Stimulated activated CD8-positive, alpha-beta memory T cell treated with anti-CD3 and anti-CD28 coated beads, Interleukin-15, amount 100 ng/mL, for 24 hours (primary cell): ENCODE measurements around the gene QSOX2.
"Not testable (repeated sequence)": the region's sequence is repeated elsewhere in the genome, so short reads cannot be mapped to it uniquely, and the experiment has no call there.

Source experiments
- DNase-seq: peaks from one replicate; pipeline ENCODE4 v3.0.0-alpha.2; 2020; ENCODE audit warnings: low read depth

QSOX2 gene

DNA sequence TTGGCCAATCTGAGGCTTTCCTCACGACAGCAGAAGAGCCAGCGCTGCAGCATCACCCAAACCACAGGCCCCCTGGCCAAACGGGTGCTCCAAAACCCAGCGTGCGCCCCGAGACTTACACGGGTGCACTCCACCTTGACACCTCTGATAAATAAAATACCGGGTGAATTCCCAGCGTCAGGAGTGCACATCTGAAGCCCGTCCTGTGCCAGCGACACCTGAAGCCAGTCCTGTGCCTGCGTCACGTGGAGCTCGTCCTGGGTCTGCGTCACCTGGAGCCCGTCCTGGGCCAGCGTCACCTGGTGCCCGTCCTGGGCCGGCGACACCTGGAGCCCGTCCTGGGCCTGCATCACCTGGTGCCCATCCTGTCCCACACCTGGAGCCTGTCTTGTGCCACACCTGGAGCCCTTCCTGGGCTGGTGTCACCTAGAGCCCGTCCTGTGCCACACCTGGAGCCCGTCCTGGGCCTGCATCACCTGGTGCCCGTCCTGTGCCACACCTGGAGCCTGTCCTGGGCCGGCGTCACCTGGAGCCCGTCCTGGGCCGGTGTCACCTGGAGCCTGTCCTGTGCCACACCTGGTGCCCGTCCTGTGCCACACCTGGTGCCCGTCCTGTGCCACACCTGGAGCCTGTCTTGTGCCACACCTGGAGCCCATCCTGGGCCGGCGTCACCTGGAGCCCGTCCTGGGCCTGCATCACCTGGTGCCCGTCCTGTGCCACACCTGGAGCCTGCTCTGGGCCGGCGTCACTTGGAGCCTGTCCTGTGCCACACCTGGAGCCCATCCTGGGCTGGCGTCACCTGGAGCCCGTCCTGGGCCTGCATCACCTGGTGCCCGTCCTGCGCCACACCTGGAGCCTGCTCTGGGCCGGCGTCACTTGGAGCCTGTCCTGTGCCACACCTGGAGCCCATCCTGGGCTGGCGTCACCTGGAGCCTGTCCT, 8.9 kb downstream of the QSOX2 start:
- not testable (repeated sequence) for DNase-seq

DNA sequence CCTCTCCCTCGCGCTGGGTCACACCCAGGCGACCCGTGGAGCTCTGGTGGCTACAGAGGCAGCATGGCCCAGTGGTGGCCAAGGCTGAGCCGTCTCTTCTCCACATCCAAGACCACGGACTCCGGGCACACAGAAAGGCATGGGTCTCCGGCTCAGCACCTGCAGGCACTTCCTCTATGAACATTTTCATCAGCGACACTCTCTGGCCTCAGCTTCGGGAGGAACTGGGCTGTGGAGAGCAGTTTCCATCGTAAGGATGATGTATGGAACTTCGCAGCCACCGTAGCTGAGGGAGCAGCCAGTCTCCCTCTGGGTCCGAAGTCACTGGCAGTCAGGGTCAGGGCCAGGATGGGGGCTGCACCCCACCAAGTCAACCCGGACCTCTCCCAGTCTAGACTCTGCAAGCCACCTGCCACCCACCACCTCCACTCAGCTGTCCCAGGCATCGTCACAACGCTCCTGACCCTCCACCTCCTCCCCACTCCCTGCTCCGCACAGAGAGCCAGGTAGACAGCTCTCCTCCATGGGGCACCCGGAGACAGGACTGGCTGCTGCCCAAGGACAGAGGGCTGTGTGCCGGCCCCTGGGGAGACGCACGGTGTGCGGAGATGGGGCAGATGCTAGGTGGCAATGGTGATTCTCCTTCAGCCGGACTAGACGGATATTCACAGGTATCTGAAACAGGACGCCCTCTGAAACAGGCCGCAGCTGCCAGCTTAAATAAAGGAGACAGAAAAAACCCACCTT, 9.7 kb downstream of the QSOX2 start:
- DNase-seq: no peak

GRCh38 chr9:136235171-136235570, 10.4 kb downstream of the QSOX2 start:
- DNase-seq: no peak

- DNase-seq: no peak
Measured at GRCh38 chr9:136234597-136234996, 11.0 kb downstream of the QSOX2 start.

- DNase-seq: no peak
Measured at GRCh38 chr9:136233868-136234267, 11.7 kb downstream of the QSOX2 start.

- no peak for DNase-seq
Measured at GRCh38 chr9:136233411-136233810, 12.2 kb downstream of the QSOX2 start.

- DNase-seq: no peak
Measured at GRCh38 chr9:136232969-136233368, 12.6 kb downstream of the QSOX2 start.

DNA sequence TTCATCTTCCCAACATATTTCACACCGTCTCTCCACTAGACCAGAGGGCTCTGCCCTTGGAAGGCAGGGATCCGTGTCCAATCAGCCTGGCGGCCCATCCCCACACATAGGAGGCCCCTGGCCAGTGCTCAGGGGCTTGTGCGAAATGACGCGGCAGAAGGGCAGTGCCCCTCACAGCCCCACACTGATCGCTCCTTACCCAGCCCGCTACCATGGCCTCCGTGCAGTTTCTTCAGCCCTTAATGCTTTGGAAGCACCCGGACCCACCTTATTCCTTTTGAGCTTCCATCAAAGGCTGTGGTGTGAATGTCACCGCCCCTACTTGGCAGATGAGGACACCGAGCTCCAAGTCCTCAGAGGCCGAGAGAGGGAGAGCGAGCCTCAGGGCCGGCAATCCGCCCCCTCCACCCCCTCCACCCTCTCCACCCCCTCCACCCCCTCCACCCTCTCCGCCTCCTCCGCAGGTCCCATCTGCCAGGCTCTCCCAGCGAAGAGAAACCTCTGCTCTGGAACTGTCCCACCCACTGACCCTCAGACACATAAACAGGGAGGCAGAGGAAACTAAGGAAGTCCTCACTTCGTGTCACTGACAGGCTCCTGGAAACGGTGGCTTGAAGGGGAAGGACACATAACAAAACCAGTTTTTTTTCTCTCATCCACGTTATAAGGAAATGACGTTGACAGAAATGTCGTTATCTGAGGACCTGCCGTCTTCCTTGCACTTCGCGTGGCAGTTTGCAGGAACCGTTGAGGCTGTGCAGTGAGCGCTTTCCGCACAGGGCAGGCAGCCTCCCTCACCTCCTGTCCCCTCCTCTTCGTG, 13.9 kb downstream of the QSOX2 start:
- no peak for DNase-seq

GRCh38 chr9:136230773-136231172, 14.8 kb downstream of the QSOX2 start:
- DNase-seq: no peak

DNA sequence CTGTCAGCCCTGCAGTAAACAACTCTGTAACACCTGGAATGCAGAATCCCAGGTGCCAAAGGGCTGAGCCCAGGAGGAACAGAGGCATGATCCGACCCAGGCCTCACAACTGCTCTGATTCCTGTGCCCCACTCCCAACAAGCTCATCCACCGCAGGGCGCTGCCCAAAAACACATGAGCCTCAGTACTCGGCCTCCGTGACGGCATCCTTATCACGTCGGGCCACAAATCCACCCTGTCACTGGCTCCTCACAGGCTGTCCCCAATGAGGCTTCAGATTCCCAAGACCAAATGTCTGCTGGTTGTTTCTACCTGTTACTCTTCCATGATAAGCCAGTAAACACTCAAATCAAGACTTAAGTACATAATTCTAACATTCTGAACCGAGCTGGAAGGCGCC, 15.2 kb downstream of the QSOX2 start:
- no peak for DNase-seq

DNA sequence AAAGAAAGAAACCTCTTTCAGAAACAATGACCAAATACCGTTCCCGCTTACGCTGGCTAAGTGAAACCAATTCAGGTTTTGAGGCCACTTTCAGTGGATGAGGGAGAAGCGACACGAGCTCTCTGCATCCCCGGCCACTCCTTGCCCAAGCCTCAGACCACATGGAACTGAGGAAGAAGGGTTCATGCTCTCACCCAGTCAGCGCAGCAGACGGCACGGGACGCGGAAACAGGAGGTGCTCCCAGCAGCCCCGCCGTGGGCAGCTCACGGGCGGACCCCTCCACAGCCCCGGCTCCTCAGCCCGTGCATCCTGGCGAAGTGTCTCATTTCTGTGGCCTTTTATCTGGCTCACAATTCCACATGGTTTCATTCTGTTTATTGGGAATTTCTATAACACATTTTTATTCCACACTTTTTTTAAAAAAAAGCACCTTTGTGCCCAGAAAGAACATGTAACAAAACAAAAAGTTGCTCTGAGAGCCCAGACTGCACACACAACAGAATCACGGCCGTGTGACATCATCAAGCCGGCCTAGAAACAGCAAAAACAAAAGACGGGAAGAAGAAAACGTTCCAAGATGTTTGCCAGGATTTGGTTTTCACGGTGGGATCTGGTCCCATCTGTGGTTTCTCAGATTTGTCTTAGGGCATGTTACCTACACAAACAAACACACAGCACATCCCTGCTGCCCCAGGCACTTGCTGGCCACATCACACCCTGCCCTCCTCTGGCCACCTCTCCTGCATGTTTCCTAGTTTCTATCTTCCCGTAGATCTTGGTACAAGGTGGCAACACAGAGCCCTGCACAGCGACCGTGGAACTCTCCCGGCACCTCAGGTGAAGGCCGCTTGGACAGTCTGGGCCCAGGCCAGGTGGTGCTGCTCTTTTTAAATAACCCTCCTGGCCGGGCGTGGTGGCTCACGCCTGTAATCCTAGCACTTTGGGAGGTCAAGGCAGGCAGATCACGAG, 16.2 kb downstream of the QSOX2 start:
- DNase-seq: no peak

GRCh38 chr9:136228107-136228875, 17.3 kb downstream of the QSOX2 start:
- no peak for DNase-seq

GRCh38 chr9:136226680-136227407, 18.8 kb downstream of the QSOX2 start:
- DNase-seq: no peak

DNA sequence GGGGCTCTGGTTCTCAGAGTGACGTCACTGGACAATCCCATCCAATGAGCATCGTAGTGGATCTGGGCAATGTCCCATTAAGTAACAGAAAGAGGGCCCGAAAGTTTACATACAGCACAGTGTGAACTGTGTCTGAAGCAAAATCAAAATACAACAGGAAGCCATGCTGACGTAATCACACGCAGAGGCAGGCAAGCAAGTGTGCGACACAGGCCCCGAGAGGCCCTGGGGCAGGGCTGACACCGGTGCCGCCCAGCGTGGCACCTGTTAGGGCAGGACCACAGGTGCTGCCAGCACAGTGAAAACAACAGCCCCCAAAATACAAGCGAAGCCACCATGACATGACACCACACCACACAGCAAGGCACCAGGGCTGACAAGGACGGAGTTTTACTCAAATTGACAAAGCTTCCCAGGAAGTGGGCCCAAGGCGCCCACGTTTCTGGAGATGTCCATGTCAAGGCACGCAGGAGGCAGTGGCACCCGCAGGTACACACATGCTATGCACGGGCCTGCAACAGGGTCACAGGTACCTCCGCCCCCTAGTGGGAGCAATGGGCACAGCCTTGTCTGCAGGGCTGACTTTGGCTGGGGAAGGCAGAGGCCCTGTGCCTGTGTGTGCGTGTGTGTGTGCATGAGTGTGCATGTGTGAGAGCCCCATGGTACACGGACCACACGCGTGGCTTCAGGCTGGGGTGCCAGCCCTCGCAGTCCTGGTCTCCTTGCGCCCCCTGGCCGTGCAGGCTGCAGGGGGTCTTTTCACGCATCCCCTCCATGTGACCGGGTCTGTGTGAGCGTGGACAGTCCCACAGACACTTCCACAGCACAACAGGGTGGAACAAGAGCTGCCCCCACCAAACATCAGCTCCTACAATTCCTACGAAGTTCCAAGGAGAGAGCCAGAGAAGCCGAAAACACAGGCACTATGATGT, 19.6 kb downstream of the QSOX2 start:
- peak; percentile 31 for DNase-seq

GRCh38 chr9:136225366-136225747, 20.3 kb downstream of the QSOX2 start:
- no peak for DNase-seq

GRCh38 chr9:136223871-136224640, 21.6 kb downstream of the QSOX2 start:
- DNase-seq: no peak

- DNase-seq: no peak
Measured at GRCh38 chr9:136222906-136223285, 22.7 kb downstream of the QSOX2 start.
